Keratinocyte (primary cell): ENCODE results near the gene GPAM.

Source experiments
- EZH2 ChIP-seq: IDR thresholded peaks from one replicate; pipeline ENCODE4 v1.6.1; 2012; ENCODE audit warnings: inconsistent platforms, mild to moderate bottlenecking, low read length, moderate library complexity
- TF ChIP-seq, protein P1 (sequence below), 3 experiments: IDR thresholded peaks in 1 of 3; conservative IDR thresholded peaks in 1 of 3; optimal IDR thresholded peaks in 1 of 3; 2 replicates in 2 of 3; 3 replicates in 1 of 3; pipeline versions ENCODE3 to v1.5.1; 2011; ENCODE audit warnings: low read length in 3 of 3, mild to moderate bottlenecking in 3 of 3, moderate library complexity in 2 of 3, control low read depth in 1 of 3, inconsistent platforms in 1 of 3; ENCODE audit not compliant: insufficient read depth in 2 of 3; ENCODE audit errors: extremely low read depth in 1 of 3

DNA sequence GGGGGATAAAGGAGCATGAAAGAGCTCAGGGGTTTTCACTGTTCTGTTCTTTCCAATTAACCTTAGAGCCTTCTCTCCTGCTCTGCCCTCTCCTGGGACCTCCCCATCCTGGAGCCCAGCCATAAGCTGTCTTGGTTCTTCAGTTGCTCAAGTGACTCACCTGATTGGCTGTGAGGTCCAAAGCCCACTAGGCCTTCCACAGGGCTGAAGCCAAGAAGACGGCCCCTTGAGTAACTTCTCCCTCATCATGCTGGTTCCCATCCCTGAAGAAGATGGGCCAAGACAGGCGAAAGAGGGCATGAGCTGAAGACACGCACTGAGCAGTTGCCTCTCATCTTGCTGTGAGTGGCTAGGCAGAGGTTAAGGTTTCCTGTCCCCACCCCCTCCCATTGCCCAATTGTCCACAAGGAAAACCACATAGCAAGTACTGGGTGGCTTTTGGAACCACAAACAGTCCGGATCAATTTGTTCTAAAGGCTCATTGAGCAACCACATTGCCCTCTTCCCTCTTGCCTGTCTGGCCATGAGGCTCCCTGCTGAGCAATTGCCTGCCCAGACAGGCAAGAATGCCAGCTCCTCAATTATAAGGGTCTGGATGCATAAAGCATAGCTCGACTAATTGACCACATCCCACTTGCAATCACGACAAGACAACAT, 43.9 kb upstream of the GPAM start:
- TF ChIP-seq, protein P1, sequence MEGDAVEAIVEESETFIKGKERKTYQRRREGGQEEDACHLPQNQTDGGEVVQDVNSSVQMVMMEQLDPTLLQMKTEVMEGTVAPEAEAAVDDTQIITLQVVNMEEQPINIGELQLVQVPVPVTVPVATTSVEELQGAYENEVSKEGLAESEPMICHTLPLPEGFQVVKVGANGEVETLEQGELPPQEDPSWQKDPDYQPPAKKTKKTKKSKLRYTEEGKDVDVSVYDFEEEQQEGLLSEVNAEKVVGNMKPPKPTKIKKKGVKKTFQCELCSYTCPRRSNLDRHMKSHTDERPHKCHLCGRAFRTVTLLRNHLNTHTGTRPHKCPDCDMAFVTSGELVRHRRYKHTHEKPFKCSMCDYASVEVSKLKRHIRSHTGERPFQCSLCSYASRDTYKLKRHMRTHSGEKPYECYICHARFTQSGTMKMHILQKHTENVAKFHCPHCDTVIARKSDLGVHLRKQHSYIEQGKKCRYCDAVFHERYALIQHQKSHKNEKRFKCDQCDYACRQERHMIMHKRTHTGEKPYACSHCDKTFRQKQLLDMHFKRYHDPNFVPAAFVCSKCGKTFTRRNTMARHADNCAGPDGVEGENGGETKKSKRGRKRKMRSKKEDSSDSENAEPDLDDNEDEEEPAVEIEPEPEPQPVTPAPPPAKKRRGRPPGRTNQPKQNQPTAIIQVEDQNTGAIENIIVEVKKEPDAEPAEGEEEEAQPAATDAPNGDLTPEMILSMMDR (optimal IDR thresholded peaks at IDR 0.05 in 1 of 3, IDR thresholded peaks at IDR 0.05 in 1 of 3, conservative IDR thresholded peaks at IDR 0.05 in 1 of 3; ENCODE audit: extremely low read depth in 1 of 3, insufficient read depth in 2 of 3, low read length in 3 of 3) = no peak
- no peak for TF ChIP-seq EZH2
